Activated T-helper 17 cell treated with anti-CD3 and anti-CD28 coated beads, Interleukin-2, amount 50 U/mL, for 72 hours (primary cell): ENCODE results near the gene TAC4. TPM values are rescaled to one million over a fixed set of nuclear protein-coding genes. Genes with fewer than 3 reads are reported as not detected.

Experiments
- total RNA-seq, 2 donors: library from RNA; stranded (reverse); gene quantifications; one replicate each; pipeline ENCODE4 v1.2.3, GENCODE V29; 2022

The TAC4 gene
- total RNA-seq, 2 donors from 2014 or later: not detected

Other genes with a start within 250 kb of the TAC4 start
- 10 to 100 TPM; 62.3 to 66.8 TPM for gene SPOP, start 170.0 kb downstream of the TAC4 start, total RNA-seq
- 10 to 100 TPM; 29.1 to 60.9 TPM for gene SLC35B1, start 140.1 kb downstream of the TAC4 start, total RNA-seq
- 10 to 100 TPM; 25.8 TPM for gene FAM117A, start 83.9 kb downstream of the TAC4 start, total RNA-seq
- 10 to 100 TPM; 66.4 to 86.4 TPM for gene KAT7, start 59.4 kb downstream of the TAC4 start, total RNA-seq
- gene DLX4, start 121.1 kb upstream of the TAC4 start, total RNA-seq: under 1 TPM; 0.39 to 0.61 TPM
- gene DLX3, start 147.2 kb upstream of the TAC4 start, total RNA-seq: not detected
- gene ITGA3, start 208.0 kb upstream of the TAC4 start, total RNA-seq: 10 to 100 TPM in 1 of 2 donors, 1 to 10 TPM in 1; 5.3 to 22.2 TPM
- gene PDK2, start 247.3 kb upstream of the TAC4 start, total RNA-seq: 10 to 100 TPM; 10.0 to 15.2 TPM